Right ventricle myocardium inferior (tissue), 1 donor: ENCODE measurements around the gene NBEAL2. TPM values are rescaled to one million over a fixed set of nuclear protein-coding genes. Genes with fewer than 3 reads are reported as not detected.

Experiments used
- ATAC-seq: fragments of 200-7000 bp; cut with Tn5 transposase; one replicate; pipeline ENCODE4 v1.9.1; 2020; ENCODE audit warnings: mild to moderate bottlenecking, moderate library complexity
- DNase-seq: peaks from one replicate; pipeline ENCODE4 v3.0.0; 2021; ENCODE audit errors: missing footprints
- intact Hi-C: fragments of 100-400 bp; cut with DNase I; formaldehyde crosslinking; loops from one replicate; pipeline ENCODE4 v1.11.0; 2022
- total RNA-seq: library from RNA; stranded (reverse); fragmentation: NEBNext Ultra II Directional; extraction: Animal tissue kit (Norgen Biotek cat#: 25700); gene quantifications from one replicate; pipeline ENCODE4 v1.2.1, GENCODE V29; 2021
- donor health status: DM: no; HTN: yes; CAD: no; lungs with severe emphysema.

Gene NBEAL2
- total RNA-seq, 1 donor from 2014 or later, result 14.5 TPM

DNA sequence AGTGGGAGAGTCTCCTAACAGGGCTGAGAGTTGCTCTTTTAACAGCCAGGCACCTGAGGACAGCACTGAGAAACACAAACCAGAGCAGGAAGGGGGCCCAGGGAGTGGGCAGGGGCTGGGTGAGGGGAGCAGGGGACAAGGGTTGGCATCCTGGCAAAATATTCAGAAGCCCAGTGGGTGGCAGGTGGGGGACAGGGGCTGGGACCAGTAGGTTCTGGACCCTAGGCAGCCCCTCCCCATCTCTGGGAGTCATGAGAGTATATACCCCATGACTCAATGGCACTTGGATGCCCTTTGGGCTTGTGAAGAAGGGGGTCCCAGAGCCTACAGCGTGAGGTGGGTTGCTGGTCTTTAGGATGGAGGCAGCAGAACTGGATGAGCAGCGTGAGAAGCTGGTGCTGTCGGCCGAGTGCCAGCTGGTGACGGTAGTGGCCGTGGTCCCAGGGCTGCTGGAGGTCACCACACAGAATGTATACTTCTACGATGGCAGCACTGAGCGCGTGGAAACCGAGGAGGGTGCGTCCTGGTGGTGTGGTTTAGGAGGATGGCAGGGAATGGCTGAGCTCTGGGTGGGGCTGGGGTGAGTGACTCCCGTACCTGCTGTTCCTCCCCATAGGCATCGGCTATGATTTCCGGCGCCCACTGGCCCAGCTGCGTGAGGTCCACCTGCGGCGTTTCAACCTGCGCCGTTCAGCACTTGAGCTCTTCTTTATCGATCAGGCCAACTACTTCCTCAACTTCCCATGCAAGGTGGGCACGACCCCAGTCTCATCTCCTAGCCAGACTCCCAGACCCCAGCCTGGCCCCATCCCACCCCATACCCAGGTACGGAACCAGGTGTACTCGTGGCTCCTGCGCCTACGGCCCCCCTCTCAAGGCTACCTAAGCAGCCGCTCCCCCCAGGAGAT is 24.2 kb downstream of the NBEAL2 start:
- intact Hi-C loops, result loop anchor here (10.0 kb wide), 1 partner anchor 299 kb away; the partner anchor contains the start of gene TMIE
- DNase-seq (peak; percentile 50), ATAC-seq (no peak)

DNA sequence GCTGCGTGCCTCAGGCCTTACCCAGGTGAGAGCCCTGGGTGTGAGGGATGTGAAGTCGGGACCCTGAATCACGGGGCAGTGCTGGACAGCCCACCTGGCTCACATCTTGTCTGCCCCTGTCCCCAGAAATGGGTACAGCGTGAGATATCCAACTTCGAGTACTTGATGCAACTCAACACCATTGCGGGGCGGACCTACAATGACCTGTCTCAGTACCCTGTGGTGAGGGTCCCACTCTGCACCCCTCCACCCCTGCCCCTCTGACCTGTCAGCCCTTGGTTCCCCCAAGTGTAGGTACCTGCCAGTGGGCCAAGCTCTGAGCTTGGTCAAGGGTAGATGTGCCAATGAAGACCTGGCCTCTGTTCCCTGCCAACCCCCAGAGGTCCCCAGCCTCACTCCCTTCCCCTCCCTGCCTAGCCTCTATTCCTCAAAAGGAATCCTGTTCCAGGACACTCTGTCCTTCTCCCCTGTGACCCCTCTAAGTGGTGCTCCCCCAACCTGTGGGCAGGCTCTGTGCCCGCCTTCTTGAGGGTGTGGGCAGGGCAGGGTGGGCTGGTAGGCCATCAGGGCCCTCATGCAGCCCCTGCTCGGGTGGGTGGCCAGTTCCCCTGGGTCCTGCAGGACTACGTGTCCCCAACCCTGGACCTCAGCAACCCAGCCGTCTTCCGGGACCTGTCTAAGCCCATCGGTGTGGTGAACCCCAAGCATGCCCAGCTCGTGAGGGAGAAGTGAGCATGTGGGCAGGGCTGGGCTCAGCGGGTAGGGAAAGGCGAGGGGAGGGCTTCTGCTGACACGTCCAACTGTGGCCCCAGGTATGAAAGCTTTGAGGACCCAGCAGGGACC is 25.1 kb downstream of the NBEAL2 start:
- ATAC-seq, result no peak
- intact Hi-C loops, result loop anchor here (5.0 to 10.0 kb wide), 2 partner anchors 132 to 300 kb away; partner anchors contain the start of gene TMIE

DNA sequence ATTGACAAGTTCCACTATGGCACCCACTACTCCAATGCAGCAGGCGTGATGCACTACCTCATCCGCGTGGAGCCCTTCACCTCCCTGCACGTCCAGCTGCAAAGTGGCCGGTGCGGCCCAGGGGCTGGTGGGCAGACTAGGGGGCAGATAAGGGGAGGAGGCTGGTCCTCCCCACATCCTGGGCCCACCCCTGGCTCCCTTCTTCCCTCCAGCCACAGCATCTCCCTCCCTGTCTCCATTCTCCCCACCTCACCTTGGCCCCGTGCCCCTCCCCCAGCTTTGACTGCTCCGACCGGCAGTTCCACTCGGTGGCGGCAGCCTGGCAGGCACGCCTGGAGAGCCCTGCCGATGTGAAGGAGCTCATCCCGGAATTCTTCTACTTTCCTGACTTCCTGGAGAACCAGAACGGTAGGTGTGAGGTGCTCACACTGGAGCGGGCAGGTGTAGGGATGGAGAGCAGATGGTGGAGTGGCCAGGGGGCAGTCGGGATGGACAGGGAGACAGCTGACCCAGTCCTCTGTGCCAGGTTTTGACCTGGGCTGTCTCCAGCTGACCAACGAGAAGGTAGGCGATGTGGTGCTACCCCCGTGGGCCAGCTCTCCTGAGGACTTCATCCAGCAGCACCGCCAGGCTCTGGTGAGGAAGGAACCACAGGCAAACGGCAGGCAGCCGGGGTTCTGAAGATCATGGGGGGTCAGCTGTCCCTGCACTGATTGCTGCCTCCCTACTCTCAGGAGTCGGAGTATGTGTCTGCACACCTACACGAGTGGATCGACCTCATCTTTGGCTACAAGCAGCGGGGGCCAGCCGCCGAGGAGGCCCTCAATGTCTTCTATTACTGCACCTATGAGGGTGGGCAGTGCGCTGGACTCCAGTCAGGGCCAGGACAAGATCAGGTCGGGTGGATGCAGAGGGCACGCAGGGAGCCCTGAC is 26.0 kb downstream of the NBEAL2 start:
- intact Hi-C loops, result loop anchor here (5.0 to 10.0 kb wide), 2 partner anchors 133 to 301 kb away; partner anchors contain the start of gene TMIE
- DNase-seq (no peak), ATAC-seq (no peak)

More for the DNA sequence above, 25.1 kb downstream of the NBEAL2 start:
- DNase-seq, result no peak

DNA sequence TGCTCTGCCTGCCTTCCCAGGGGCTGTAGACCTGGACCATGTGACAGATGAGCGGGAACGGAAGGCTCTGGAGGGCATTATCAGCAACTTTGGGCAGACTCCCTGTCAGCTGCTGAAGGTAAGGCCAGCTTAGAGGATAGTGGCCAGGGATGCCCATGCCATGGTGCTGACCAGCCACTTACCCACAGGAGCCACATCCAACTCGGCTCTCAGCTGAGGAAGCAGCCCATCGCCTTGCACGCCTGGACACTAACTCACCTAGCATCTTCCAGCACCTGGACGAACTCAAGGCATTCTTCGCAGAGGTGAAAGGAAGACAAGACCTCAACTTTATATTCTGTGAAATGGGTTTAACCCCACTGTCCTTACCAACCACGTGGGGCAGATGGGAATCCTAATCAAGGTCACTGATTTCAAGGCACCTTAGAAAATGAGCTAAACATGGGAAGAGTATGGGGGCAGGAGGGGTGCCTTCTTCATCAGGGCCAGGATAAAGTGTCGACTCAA is 26.7 kb downstream of the NBEAL2 start:
- DNase-seq, result no peak
- intact Hi-C loops, result loop anchor here (5.0 to 10.0 kb wide), 2 partner anchors 134 to 301 kb away; partner anchors contain the start of gene TMIE
- no peak for ATAC-seq

DNA sequence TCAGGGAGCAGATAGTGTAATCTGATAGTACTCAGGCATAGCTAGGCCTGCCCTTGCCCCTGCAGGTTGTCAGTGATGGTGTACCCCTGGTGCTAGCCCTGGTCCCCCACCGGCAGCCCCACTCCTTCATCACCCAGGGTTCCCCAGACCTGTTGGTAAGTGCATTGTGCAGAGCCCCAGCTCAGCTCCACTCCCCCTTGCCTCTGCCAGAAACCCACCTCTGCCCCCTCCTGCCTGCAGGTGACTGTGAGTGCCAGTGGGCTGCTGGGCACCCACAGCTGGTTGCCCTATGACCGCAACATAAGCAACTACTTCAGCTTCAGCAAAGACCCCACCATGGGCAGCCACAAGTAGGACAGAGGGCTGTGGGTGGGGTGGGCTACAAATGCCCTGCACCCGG is 27.5 kb downstream of the NBEAL2 start:
- ATAC-seq (no peak), DNase-seq (no peak)
- intact Hi-C loops, result loop anchor here (5.0 to 10.0 kb wide), 2 partner anchors 135 to 302 kb away; partner anchors contain the start of gene TMIE

DNA sequence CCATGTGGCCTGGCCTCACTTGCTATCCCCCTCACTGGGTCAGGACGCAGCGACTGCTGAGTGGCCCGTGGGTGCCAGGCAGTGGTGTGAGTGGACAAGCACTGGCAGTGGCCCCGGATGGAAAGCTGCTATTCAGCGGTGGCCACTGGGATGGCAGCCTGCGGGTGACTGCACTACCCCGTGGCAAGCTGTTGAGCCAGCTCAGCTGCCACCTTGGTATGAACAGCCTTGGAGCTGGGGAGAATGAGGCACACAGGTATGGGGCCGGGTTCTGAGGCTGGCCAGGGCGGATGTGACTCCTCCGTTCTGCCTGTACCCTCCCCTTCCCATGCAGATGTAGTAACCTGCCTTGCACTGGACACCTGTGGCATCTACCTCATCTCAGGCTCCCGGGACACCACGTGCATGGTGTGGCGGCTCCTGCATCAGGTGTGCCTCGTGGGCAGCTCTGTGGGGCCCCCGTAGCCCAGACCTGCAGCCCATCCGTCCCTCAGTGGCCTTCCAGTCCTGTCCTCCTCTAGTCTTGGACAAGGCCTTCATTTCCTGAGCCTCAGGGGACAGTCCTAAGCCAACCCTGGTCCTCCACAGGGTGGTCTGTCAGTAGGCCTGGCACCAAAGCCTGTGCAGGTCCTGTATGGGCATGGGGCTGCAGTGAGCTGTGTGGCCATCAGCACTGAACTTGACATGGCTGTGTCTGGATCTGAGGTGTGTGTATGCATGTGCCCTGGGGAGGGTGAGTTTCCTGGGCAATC is 28.2 kb downstream of the NBEAL2 start:
- no peak for DNase-seq
- no peak for ATAC-seq
- intact Hi-C loops, result loop anchor here (5.0 to 10.0 kb wide), 2 partner anchors 135 to 303 kb away; partner anchors contain the start of gene TMIE

DNA sequence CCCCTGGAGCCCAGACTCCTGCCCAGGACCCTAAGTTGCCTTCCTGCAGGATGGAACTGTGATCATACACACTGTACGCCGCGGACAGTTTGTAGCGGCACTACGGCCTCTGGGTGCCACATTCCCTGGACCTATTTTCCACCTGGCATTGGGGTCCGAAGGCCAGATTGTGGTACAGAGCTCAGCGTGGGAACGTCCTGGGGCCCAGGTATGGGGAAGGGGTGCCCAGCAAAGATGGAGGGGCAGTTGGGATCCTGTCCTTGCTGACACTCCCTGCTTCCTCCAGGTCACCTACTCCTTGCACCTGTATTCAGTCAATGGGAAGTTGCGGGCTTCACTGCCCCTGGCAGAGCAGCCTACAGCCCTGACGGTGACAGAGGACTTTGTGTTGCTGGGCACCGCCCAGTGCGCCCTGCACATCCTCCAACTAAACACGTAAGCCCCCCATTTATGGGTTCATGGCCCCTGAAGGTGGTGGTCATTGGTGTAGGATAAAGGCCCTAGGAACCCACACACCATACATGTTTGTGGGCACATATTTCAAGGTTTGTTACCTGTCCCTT is 28.8 kb downstream of the NBEAL2 start:
- intact Hi-C loops, result loop anchor here (5.0 to 10.0 kb wide), 2 partner anchors 136 to 304 kb away; partner anchors contain the start of gene TMIE
- ATAC-seq (no peak), DNase-seq (no peak)

DNA sequence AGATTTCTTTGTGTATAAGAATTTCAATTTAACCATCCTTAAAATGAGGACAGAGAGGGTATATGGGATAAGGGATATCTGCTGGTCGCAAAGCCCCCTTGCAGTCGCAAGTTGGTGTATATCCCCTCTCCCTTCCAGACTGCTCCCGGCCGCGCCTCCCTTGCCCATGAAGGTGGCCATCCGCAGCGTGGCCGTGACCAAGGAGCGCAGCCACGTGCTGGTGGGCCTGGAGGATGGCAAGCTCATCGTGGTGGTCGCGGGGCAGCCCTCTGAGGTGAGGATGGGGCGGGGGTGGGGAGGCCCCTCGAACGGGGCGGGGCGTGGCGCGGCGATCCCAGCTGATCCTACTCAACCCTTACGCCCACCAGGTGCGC is 29.4 kb downstream of the NBEAL2 start:
- ATAC-seq, result peak; percentile 0
- intact Hi-C loops, result loop anchor here (1.0 to 10.0 kb wide), 3 partner anchors 30 to 304 kb away; partner anchors contain the start of genes NBEAL2 and TMIE
- DNase-seq, result no peak

DNA sequence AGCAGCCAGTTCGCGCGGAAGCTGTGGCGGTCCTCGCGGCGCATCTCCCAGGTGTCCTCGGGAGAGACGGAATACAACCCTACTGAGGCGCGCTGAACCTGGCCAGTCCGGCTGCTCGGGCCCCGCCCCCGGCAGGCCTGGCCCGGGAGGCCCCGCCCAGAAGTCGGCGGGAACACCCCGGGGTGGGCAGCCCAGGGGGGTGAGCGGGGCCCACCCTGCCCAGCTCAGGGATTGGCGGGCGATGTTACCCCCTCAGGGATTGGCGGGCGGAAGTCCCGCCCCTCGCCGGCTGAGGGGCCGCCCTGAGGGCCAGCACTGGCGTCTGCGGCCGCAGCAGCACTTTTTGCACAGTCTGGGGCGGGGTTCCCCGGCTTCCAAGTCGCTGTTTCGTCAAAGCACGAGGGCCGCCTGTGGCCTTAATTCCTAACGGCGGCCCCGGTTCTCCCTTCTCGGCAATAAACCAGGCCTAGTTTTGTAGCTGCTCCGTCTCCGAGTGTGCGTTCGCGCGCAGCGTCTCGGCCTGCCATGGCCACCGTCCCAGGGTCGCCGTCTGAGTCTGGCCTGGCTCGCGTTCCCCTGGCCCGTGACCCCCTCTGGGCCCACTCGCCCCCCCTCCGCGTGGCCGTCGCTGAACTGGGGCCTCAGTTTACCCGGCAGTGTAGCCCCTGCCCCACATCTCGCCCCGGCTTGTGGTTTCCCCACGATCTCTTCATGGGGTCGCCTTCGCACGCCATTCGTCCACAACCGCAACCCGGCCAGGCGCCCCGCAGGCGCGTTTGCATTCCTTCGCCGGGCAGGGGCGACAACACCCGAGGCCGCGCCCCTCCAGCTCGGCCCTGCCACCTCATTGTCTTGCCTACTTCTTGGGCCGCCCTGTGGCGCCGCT is 30.0 kb downstream of the NBEAL2 start:
- ATAC-seq, result peak; percentile 96
- intact Hi-C loops, result loop anchor here (1.0 to 10.0 kb wide), 3 partner anchors 30 to 305 kb away; partner anchors contain the start of genes NBEAL2 and TMIE
- DNase-seq, result peak; percentile 92

DNA sequence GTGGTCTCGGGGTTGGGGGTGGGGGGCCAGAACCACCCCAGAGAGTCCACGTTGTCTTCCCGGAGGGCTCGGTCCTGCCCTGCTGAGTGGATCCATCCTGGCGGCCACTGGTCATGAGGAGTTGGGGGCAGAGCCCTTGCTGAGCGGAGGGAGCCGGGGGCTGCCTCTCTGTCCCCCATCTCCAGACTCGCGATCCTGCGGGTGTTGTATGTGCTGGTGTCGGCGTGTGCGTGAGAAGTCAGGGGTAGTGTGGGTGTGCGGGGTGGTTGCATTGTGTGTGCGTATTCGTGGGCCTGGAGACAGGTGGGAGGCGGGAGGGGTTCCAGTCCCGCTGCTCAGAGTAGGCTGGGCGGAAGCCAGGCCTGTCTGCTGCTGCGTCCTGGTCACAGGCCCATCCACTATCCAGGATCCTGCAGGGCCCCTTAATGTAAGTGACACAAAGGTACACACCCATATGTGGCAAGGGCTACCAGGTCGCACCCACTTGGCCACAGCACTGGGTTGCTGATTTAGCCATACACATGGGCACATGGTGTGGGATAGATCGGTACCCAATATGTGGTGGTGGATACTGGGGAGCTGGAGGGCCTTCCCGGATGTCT is 30.7 kb downstream of the NBEAL2 start:
- DNase-seq (no peak), ATAC-seq (no peak)
- intact Hi-C loops, result no loop called here

DNA sequence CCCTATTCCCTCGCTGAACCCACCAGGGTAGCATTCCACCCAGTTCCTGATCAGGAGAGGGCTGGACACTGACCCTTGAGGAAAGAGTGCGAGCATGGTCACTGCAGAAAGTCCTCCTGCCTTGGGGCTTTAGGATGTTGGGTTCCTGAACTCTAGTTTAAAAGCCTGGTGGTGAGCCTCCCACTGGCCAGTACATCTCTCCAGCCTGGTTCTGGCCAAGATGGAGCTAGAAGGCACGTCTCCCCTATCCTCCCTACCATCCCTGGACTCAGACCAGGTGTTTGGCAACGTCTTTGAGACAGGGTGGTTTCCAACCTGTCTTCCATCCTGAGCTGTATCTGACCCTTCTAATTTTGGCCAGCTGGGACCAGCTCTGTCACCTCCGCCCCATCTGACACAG is 31.4 kb downstream of the NBEAL2 start:
- no peak for ATAC-seq
- intact Hi-C loops, result no loop called here
- DNase-seq, result no peak

DNA sequence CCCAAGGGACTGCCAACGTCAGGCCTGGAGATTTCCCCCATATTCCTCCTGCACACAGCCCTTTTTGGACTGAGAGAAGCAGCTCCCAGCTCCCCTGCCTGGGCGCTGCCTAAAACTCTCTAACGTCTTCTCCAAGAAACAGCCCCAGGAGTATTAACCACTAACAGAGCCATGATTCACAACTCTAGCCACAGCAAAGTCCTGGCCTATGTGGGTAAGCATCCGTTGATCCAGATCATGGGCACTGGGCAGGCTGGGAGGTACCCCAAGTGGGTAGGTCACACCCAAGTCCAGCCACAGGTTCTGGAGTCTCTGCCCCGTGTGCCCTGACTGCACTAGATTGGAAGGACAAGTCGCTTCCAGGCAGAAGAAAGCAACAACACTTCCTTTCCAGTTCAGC is 31.9 kb downstream of the NBEAL2 start:
- ATAC-seq (no peak), DNase-seq (no peak)
- intact Hi-C loops, result no loop called here

DNA sequence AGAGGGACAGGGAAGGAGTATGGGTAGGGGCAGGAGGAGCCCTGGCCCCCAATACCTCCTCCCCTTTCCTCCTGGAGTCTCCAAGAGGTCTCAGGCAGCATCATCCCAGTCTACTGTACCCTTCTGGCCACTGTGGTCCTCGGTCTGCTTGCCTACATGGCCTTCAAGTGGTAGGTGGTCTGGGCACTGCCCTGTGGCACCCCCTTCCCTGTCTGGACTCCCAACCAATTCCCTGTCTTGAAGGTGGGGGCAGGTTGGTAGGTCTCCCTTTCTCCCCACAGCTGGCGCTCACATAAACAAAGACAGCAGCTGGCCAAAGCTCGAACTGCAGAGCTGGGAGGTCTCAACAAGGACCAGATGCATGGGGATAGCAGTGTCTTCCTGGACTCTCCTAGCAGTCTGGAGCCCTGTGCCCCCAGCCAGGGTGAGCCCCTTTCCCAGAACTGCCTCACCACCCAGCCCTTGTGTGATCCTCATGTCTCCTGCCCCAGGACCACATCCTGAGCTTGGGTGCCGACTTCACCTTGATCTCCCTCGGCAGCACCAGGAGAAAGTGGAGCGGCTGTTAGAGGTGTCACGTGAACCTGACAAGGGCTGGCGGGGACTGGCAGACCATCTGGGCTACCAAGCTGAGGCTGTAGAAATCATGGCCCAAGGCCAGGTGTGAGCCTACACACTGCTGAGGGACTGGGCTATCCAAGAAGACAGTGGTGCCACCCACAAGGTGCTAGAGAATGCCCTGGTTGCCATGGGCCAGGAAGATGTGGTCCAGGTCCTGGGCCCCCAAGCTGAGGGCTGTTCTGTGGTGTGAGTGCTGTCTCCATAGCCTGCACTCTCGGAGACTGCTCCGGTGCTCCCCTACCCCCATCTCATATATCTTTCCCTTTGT is 33.1 kb downstream of the NBEAL2 start:
- ATAC-seq, result no peak

DNA sequence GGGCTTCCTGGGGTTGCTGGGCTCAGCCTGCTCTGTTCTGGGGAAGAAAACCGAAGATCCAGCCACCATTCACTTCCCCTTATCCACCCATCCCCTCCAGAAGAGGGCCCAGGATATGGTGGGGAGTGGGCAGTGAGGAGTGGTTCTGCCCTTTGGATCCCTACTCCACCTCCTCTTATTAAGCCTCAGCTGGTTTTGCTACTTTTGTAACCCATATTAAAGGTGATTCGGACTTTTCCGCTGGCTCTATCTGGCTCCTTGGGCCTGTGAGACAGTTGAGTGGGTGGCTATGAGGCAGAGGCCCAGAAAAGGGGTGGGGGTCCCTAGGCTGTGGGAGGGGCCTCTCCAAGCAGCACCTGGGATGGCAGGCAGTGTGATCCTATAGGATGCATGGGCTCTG is 33.8 kb downstream of the NBEAL2 start:
- DNase-seq (no peak), ATAC-seq (no peak)
- intact Hi-C loops, result no loop called here

More for the DNA sequence above, 33.1 kb downstream of the NBEAL2 start:
- intact Hi-C loops, result no loop called here
- DNase-seq, result no peak

DNA sequence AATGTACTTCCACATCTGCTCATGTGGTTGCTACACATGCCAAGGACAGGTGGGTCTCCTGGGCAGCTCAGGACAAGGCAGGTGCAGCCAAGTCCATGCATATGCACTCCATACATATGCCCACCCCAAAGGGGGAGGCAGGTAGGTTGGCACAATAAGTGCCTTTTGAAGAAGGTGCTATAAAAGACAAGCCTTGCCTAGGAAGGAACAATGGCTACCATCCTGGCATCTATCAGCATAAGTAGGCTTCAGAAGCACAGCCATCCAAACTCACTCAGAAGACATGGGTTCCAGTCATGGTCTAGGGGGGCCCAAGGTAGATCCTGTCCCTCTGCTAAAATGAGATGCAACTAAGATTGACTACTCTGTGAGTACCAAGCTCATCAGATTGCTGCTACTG is 34.6 kb downstream of the NBEAL2 start:
- ATAC-seq (no peak), DNase-seq (no peak)
- intact Hi-C loops, result no loop called here
